ENCODE results near the gene TBX1.

Gene TBX1

GRCh38 chr22:19760058-19760950, at the start of gene TBX1:
Gene TBX1 (plus strand): TSS chr22:19760778. CDS start chr22:19760844, 66 bp downstream.
- Histone ChIP-seq H2AFZ (ENCODE audit: low read depth) (no peak within 1 kb of the TSS), H4K20me1 (ENCODE audit: insufficient read depth) (no peaks in the 10 kb centered on the region), H3K4me2 (no peak within 1 kb of the TSS), H3K27me3 (ENCODE audit: insufficient read depth, low read depth) (peaks cover 28% of the 10 kb centered on the region; the same call in 1 of the 2 replicates), H3K79me2 (ENCODE audit: insufficient read depth, low read depth) (no peaks in the 10 kb centered on the region), H3K4me1 (ENCODE audit: low read depth, poor library complexity, severe bottlenecking) (peaks cover 8% of the 10 kb centered on the region), H3K36me3 (ENCODE audit: insufficient read depth) (no peaks in the 10 kb centered on the region), H3K27ac (no peak within 1 kb of the TSS), H3K9ac (no peak within 1 kb of the TSS), H3K4me3 (IDR thresholded peaks at IDR 0.05; ENCODE audit: insufficient read depth, low read depth, low read length) (no peak within 1 kb of the TSS)
- no peak for TF ChIP-seq CTCF (conservative IDR thresholded peaks at IDR 0.05; ENCODE audit: low read depth, low read length)

GRCh38 chr22:19713245-19713644, 47.3 kb upstream of the TBX1 start:
- Histone ChIP-seq H4K20me1 (ENCODE audit: insufficient read depth) (no peaks in the 10 kb centered on the region), H3K4me1 (ENCODE audit: low read depth, poor library complexity, severe bottlenecking) (peaks cover 10% of the 10 kb centered on the region), H3K4me2 (no peak overlapping the region), H3K4me3 (IDR thresholded peaks at IDR 0.05; ENCODE audit: insufficient read depth, low read depth, low read length) (no peak overlapping the region), H3K36me3 (ENCODE audit: insufficient read depth) (no peaks in the 10 kb centered on the region), H3K27ac (no peak overlapping the region), H3K9ac (no peak overlapping the region), H3K27me3 (ENCODE audit: insufficient read depth, low read depth) (peaks cover 4% of the 10 kb centered on the region; the same call in 1 of the 2 replicates), H2AFZ (ENCODE audit: low read depth) (no peak overlapping the region), H3K79me2 (ENCODE audit: insufficient read depth, low read depth) (no peaks in the 10 kb centered on the region)
- TF ChIP-seq CTCF (conservative IDR thresholded peaks at IDR 0.05; ENCODE audit: low read depth, low read length): no peak

- no peak overlapping the region for H3K9ac ChIP-seq
- no peaks in the 10 kb centered on the region for H4K20me1 ChIP-seq (ENCODE audit: insufficient read depth)
- H3K27ac ChIP-seq: no peak overlapping the region
- peaks cover 2% of the 10 kb centered on the region; the same call in 1 of the 2 replicates for H3K27me3 ChIP-seq (ENCODE audit: insufficient read depth, low read depth)
- no peaks in the 10 kb centered on the region for H3K79me2 ChIP-seq (ENCODE audit: insufficient read depth, low read depth)
- peaks cover 10% of the 10 kb centered on the region for H3K4me1 ChIP-seq (ENCODE audit: low read depth, poor library complexity, severe bottlenecking)
- no peak overlapping the region for H3K4me2 ChIP-seq
- no peak overlapping the region for H2AFZ ChIP-seq (ENCODE audit: low read depth)
- no peak overlapping the region for H3K4me3 ChIP-seq (IDR thresholded peaks at IDR 0.05; ENCODE audit: insufficient read depth, low read depth, low read length)
- no peak for TF ChIP-seq CTCF (conservative IDR thresholded peaks at IDR 0.05; ENCODE audit: low read depth, low read length)
- no peaks in the 10 kb centered on the region for H3K36me3 ChIP-seq (ENCODE audit: insufficient read depth)
These were observed 46.8 kb upstream of the TBX1 start for GRCh38 chr22:19713650-19714311.

GRCh38 chr22:19714312-19715187, 46.0 kb upstream of the TBX1 start, which contains the start of gene SEPTIN5:
Gene SEPTIN5 (plus strand): TSS chr22:19714503. CDS start chr22:19714589, 86 bp downstream.
- Histone ChIP-seq H3K27ac (no peak within 1 kb of the TSS), H3K27me3 (ENCODE audit: insufficient read depth, low read depth) (no peaks in the 10 kb centered on the region; the same call in 1 of the 2 replicates), H4K20me1 (ENCODE audit: insufficient read depth) (no peaks in the 10 kb centered on the region), H3K4me2 (peak within 1 kb of the TSS; percentile 21), H3K79me2 (ENCODE audit: insufficient read depth, low read depth) (no peaks in the 10 kb centered on the region), H3K9ac (no peak within 1 kb of the TSS), H3K4me1 (ENCODE audit: low read depth, poor library complexity, severe bottlenecking) (peaks cover 10% of the 10 kb centered on the region), H2AFZ (ENCODE audit: low read depth) (peak within 1 kb of the TSS; percentile 34; the same call in 1 of the 2 replicates), H3K36me3 (ENCODE audit: insufficient read depth) (no peaks in the 10 kb centered on the region), H3K4me3 (IDR thresholded peaks at IDR 0.05; ENCODE audit: insufficient read depth, low read depth, low read length) (no peak within 1 kb of the TSS)
- no peak for TF ChIP-seq CTCF (conservative IDR thresholded peaks at IDR 0.05; ENCODE audit: low read depth, low read length)
